ENCODE data around the gene RAB1A. TPM values are rescaled to one million over a fixed set of nuclear protein-coding genes. Genes with fewer than 3 reads are reported as not detected.

The RAB1A gene
- total and polyA plus RNA-seq, 8 donors = 156 to 202 (median 169) TPM

- intact Hi-C loops (cut with DNase I) = no loop called here
- Histone ChIP-seq H3K36me3 (no peaks in the 10 kb centered on the region), H3K27me3 (no peaks in the 10 kb centered on the region), H3K27ac (no peak overlapping the region), H3K4me3 (no peak overlapping the region), H3K9me3 (no peaks in the 10 kb centered on the region), H3K4me1 (no peaks in the 10 kb centered on the region)
- TF ChIP-seq CTCF (IDR thresholded peaks at IDR 0.05) = no peak
- DNase-seq = no peak
- ATAC-seq = no peak
Observed at GRCh38 chr2:65153515-65153914, 23.6 kb upstream of the RAB1A start.

GRCh38 chr2:65146078-65146477, 16.2 kb upstream of the RAB1A start:
- Histone ChIP-seq H3K4me3 (no peak overlapping the region), H3K4me1 (no peaks in the 10 kb centered on the region), H3K27ac (no peak overlapping the region), H3K9me3 (no peaks in the 10 kb centered on the region), H3K27me3 (no peaks in the 10 kb centered on the region), H3K36me3 (no peaks in the 10 kb centered on the region)
- TF ChIP-seq CTCF (IDR thresholded peaks at IDR 0.05) = no peak
- no peak for DNase-seq
- no peak for ATAC-seq
- intact Hi-C loops (cut with DNase I) = no loop called here

GRCh38 chr2:65144571-65144970, 14.7 kb upstream of the RAB1A start:
- TF ChIP-seq CTCF (IDR thresholded peaks at IDR 0.05) = no peak
- no peaks in the 10 kb centered on the region for H3K27me3 ChIP-seq
- H3K27ac ChIP-seq = no peak overlapping the region
- ATAC-seq (no peak), DNase-seq (no peak)
- no peak overlapping the region for H3K4me3 ChIP-seq
- no peaks in the 10 kb centered on the region for H3K9me3 ChIP-seq
- H3K4me1 ChIP-seq = no peaks in the 10 kb centered on the region
- H3K36me3 ChIP-seq = no peaks in the 10 kb centered on the region
- intact Hi-C loops (cut with DNase I) = no loop called here

GRCh38 chr2:65142515-65142914, 12.6 kb upstream of the RAB1A start:
- H3K27ac ChIP-seq = no peak overlapping the region
- peak; percentile 42 for ATAC-seq
- H3K36me3 ChIP-seq = no peaks in the 10 kb centered on the region
- H3K27me3 ChIP-seq = no peaks in the 10 kb centered on the region
- intact Hi-C loops (cut with DNase I) = no loop called here
- H3K4me1 ChIP-seq = no peaks in the 10 kb centered on the region
- H3K9me3 ChIP-seq = no peaks in the 10 kb centered on the region
- no peak for TF ChIP-seq CTCF (IDR thresholded peaks at IDR 0.05)
- no peak overlapping the region for H3K4me3 ChIP-seq
- no peak for DNase-seq

- no peak for ATAC-seq
- Histone ChIP-seq H3K4me3 (no peak overlapping the region), H3K27me3 (no peaks in the 10 kb centered on the region), H3K36me3 (no peaks in the 10 kb centered on the region), H3K4me1 (no peaks in the 10 kb centered on the region), H3K27ac (no peak overlapping the region), H3K9me3 (no peaks in the 10 kb centered on the region)
- intact Hi-C loops (cut with DNase I) = no loop called here
- no peak for DNase-seq
- TF ChIP-seq CTCF (IDR thresholded peaks at IDR 0.05) = no peak
Observed at GRCh38 chr2:65137197-65137775, 7.4 kb upstream of the RAB1A start.
